ENCODE measurements around the gene AFAP1. TPM values are rescaled to one million over a fixed set of nuclear protein-coding genes. Genes with fewer than 3 reads are reported as not detected.

AFAP1 gene
- total and polyA plus RNA-seq, 2 donors (not counting 1 experiment from before 2014, with no cell fraction given) = 0.03 to 0.44 TPM

DNA sequence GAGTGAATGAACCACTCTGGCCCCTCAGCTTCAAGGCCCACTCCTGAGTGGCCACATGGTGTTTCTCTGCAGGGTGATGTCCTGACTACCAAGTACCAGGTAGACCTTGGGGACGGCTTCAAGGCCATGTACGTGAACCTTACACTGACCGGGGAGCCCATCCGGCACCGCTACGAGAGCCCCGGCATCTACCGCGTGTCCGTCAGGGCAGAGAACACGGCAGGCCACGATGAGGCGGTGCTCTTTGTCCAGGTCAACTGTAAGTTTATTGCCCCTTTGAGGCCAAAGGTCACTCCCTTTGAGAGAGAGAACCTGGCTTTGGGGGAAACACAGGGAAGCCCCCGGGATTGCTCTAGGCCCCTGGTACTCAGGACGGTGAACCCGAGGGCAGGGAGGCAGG is 216.0 kb downstream of the AFAP1 start:
- Histone ChIP-seq H3K9me3 (ENCODE audit: control extremely low read depth in 1 of 3, control insufficient read depth in 2 of 3, insufficient read depth in 1 of 3, low read length in 2 of 3) (peaks cover 0 to 16% (median 0%) of the 10 kb centered on the region in 3 donors), H3K27ac (ENCODE audit: low read length in 2 of 2) (no peak overlapping the region), H4K20me1 (ENCODE audit: control insufficient read depth, insufficient read depth, low read length, poor library complexity, severe bottlenecking) (no peaks in the 10 kb centered on the region), H3K27me3 (replicated peaks in 1 of 4; ENCODE audit: control extremely low read depth in 1 of 4, control insufficient read depth in 3 of 4, insufficient read depth in 4 of 4, low read length in 3 of 4) (peaks cover 0 to 7% (median 0%) of the 10 kb centered on the region in 4 experiments), H3K79me2 (ENCODE audit: control insufficient read depth, insufficient read depth, low read length) (no peaks in the 10 kb centered on the region), H3K4me1 (ENCODE audit: control insufficient read depth in 2 of 2, insufficient read depth in 2 of 2, low read length in 2 of 2) (no peaks in the 10 kb centered on the region), H3K4me2 (replicated peaks; ENCODE audit: low read depth, low read length, poor library complexity, severe bottlenecking) (no peak overlapping the region), H3K9ac (ENCODE audit: low read length) (no peak overlapping the region), H3K4me3 (ENCODE audit: control extremely low read depth in 1 of 5, extremely low read depth in 1 of 5, insufficient read depth in 1 of 5, low read depth in 2 of 5, low read length in 4 of 5) (no peak overlapping the region), H3K36me3 (replicated peaks in 1 of 2; ENCODE audit: control extremely low read depth in 1 of 2, control insufficient read depth in 1 of 2, extremely low read depth in 1 of 2, insufficient read depth in 2 of 2, low read length in 1 of 2) (no peaks in the 10 kb centered on the region), H2AFZ (ENCODE audit: insufficient read depth, low read depth, low read length, poor library complexity, severe bottlenecking) (no peak overlapping the region)
- ChIA-PET CTCF (no interaction called here), POLR2A (no interaction called here)
- TF ChIP-seq EZH2 (IDR thresholded peaks at IDR 0.05; ENCODE audit: borderline replicate concordance, insufficient read depth, low read depth, low read length, poor library complexity, severe bottlenecking) = no peak
- DNase-seq = no peak
- Mint-ChIP-seq H3K27ac (no peak overlapping the region), H3K9me3 (ENCODE audit: insufficient read depth) (no peaks in the 10 kb centered on the region), H3K4me1 (no peaks in the 10 kb centered on the region), H3K4me3 (no peak overlapping the region), H3K27me3 (peaks cover 13% of the 10 kb centered on the region)
- intact Hi-C loops (cut with micrococcal nuclease) = no loop called here
- ATAC-seq (ENCODE audit: low read depth) = no peak
- 97% methylated on average over 16 of the region's 16 CpGs for WGBS (ENCODE audit: insufficient coverage)

- Histone ChIP-seq H3K4me2 (replicated peaks; ENCODE audit: low read depth, low read length, poor library complexity, severe bottlenecking) (no peak overlapping the region), H3K4me1 (ENCODE audit: control insufficient read depth in 2 of 2, insufficient read depth in 2 of 2, low read length in 2 of 2) (no peaks in the 10 kb centered on the region), H3K27ac (ENCODE audit: low read length in 2 of 2) (no peak overlapping the region), H3K9me3 (ENCODE audit: control extremely low read depth in 1 of 3, control insufficient read depth in 2 of 3, insufficient read depth in 1 of 3, low read length in 2 of 3) (peaks cover 0 to 16% (median 0%) of the 10 kb centered on the region in 3 donors), H3K9ac (ENCODE audit: low read length) (no peak overlapping the region), H2AFZ (ENCODE audit: insufficient read depth, low read depth, low read length, poor library complexity, severe bottlenecking) (peak overlapping the region; percentile 33), H4K20me1 (ENCODE audit: control insufficient read depth, insufficient read depth, low read length, poor library complexity, severe bottlenecking) (no peaks in the 10 kb centered on the region), H3K27me3 (replicated peaks in 1 of 4; ENCODE audit: control extremely low read depth in 1 of 4, control insufficient read depth in 3 of 4, insufficient read depth in 4 of 4, low read length in 3 of 4) (peaks cover 0 to 7% (median 0%) of the 10 kb centered on the region in 4 experiments), H3K4me3 (ENCODE audit: control extremely low read depth in 1 of 5, extremely low read depth in 1 of 5, insufficient read depth in 1 of 5, low read depth in 2 of 5, low read length in 4 of 5) (no peak overlapping the region), H3K79me2 (ENCODE audit: control insufficient read depth, insufficient read depth, low read length) (no peaks in the 10 kb centered on the region), H3K36me3 (replicated peaks in 1 of 2; ENCODE audit: control extremely low read depth in 1 of 2, control insufficient read depth in 1 of 2, extremely low read depth in 1 of 2, insufficient read depth in 2 of 2, low read length in 1 of 2) (no peaks in the 10 kb centered on the region)
- H3K9me3 Mint-ChIP-seq (ENCODE audit: insufficient read depth) = no peaks in the 10 kb centered on the region
- peaks cover 16% of the 10 kb centered on the region for H3K27me3 Mint-ChIP-seq
- no peak for ATAC-seq (ENCODE audit: low read depth)
- TF ChIP-seq, protein P1, sequence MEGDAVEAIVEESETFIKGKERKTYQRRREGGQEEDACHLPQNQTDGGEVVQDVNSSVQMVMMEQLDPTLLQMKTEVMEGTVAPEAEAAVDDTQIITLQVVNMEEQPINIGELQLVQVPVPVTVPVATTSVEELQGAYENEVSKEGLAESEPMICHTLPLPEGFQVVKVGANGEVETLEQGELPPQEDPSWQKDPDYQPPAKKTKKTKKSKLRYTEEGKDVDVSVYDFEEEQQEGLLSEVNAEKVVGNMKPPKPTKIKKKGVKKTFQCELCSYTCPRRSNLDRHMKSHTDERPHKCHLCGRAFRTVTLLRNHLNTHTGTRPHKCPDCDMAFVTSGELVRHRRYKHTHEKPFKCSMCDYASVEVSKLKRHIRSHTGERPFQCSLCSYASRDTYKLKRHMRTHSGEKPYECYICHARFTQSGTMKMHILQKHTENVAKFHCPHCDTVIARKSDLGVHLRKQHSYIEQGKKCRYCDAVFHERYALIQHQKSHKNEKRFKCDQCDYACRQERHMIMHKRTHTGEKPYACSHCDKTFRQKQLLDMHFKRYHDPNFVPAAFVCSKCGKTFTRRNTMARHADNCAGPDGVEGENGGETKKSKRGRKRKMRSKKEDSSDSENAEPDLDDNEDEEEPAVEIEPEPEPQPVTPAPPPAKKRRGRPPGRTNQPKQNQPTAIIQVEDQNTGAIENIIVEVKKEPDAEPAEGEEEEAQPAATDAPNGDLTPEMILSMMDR (IDR thresholded peaks at IDR 0.05) = no peak
- no peak for TF ChIP-seq EZH2 (IDR thresholded peaks at IDR 0.05; ENCODE audit: borderline replicate concordance, insufficient read depth, low read depth, low read length, poor library complexity, severe bottlenecking)
- CTCF ChIA-PET = no interaction called here
- intact Hi-C loops (cut with micrococcal nuclease) = no loop called here
- no peak overlapping the region for H3K27ac Mint-ChIP-seq
- H3K4me3 Mint-ChIP-seq = no peak overlapping the region
- no peaks in the 10 kb centered on the region for H3K4me1 Mint-ChIP-seq
- WGBS (ENCODE audit: insufficient coverage) = 65% methylated on average over 8 of the region's 22 CpGs
- POLR2A ChIA-PET = no interaction called here
- DNase-seq = no peak
Observed at GRCh38 chr4:7722766-7723387, 216.8 kb downstream of the AFAP1 start.

Data from B cell (primary cell).